Stimulated activated CD4-positive, alpha-beta T cell treated with anti-CD3 and anti-CD28 coated beads, Interleukin-2, amount 100 ng/mL, for 24 hours (primary cell): Measurements from ENCODE around the gene BAIAP2.

Experiments used
- DNase-seq, 2 donors: peaks; one replicate each; pipeline ENCODE4 v3.0.0-alpha.2; 2020

Gene BAIAP2

GRCh38 chr17:81163703-81164370, 128.9 kb downstream of the BAIAP2 start:
- no peak for DNase-seq

DNA sequence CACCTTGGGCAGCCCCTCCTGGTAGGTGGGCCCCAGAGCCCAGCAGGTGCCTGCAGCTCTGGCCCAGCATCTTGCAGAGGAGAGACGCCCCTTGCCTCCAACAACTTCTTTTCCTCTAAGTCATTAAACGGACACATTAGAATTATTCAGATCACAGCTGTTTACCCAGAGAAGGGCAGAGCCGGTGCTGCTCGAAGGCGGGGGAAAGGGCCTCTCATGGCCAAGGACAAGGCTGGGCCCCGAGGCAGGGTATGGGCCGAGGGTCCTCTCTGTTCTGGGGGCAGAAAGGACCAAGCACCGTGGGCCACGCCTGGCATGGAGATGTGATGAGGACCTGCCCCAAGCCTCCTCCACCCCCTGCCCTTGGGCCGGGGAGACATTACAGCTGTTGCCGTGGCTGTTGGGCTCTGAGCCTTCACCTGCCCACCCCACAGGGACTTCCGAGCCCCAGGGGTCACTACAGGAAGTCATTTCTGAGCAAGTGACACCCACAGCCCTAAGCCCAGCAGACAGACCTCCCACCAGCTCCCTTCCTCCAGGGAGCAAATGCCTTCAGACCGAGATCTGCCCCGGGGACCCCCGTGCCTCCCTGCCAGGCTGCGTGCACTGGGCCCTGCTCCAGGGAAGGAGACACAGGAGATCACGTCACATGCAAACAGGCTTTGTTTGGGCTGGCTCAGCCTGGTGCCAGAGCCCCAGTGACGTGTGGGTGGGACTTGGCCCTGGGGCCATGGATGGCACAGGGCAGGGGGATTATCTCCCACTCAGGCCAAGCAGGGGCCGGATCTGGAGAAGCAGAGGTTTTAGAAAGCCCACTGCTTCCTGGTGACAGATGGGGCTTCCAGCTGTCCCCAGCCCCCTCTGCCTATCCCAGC, 129.7 kb downstream of the BAIAP2 start:
- no peak for DNase-seq

DNA sequence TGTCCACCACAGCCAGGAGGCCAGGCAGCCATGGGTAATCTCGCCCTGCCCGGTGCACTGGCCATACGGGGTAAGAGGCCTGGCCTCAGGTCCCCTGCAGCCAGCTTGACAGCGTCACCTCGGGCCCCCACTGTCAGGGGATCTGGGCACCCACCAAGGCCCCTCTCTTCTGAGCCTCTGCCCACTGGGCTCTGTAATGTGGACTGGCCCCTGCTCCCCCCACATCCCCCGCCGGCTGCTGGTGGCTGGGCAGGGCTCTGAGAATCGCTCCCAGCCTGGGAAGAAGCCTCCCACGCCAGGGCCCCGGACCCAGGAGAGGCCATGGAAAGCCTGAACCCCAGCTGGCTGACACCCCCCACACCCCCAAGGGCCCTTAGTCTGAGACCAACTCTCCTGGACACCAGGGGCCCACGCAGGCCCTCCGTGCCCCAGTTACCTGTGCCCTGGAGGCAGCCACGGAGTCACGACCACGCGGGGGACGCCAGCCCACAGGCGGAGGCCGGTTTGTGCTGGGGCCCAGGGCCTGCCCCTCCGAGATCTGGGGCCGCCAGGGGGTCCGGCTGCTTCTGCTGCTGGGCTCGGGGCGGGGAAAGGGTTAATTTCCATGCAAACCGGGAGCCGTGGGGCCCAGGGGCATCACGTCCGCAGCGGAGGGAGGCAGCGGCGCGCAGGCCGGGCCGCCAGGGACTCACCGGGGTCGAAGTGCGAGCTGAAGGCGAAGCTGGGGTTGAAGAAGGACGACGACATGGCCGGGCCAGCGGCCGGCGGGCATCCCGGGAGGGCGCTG, 130.5 kb downstream of the BAIAP2 start, which contains the start of gene PVALEF:
TSS of gene PVALEF (plus strand) at position 262 of the 787 bp plus-strand sequence. CDS start 15,720 bp downstream, outside the sequence.
- DNase-seq, result no peak

GRCh38 chr17:81166033-81166492, 131.1 kb downstream of the BAIAP2 start, which contains the start of gene AATK:
TSS of gene AATK (minus strand) at chr17:81166221. CDS start at chr17:81165992, 229 bp downstream.
- DNase-seq, result no peak
